C4-2B (cell line): Measurements from ENCODE around the gene MAP4K5.

Experiments
- H3K27ac ChIP-seq: fragments of 450-650 bp; 2 replicates; pipeline ENCODE4 v1.5.1; 2017
- CTCF ChIP-seq: fragments of 450-650 bp; conservative IDR thresholded peaks from 2 replicates; pipeline ENCODE4 v1.5.1; 2017; ENCODE audit warnings: mild to moderate bottlenecking
- ZFX ChIP-seq: fragments of 450-650 bp; IDR thresholded peaks from 2 replicates; pipeline ENCODE4 v1.6.1; 2017

The MAP4K5 gene

DNA sequence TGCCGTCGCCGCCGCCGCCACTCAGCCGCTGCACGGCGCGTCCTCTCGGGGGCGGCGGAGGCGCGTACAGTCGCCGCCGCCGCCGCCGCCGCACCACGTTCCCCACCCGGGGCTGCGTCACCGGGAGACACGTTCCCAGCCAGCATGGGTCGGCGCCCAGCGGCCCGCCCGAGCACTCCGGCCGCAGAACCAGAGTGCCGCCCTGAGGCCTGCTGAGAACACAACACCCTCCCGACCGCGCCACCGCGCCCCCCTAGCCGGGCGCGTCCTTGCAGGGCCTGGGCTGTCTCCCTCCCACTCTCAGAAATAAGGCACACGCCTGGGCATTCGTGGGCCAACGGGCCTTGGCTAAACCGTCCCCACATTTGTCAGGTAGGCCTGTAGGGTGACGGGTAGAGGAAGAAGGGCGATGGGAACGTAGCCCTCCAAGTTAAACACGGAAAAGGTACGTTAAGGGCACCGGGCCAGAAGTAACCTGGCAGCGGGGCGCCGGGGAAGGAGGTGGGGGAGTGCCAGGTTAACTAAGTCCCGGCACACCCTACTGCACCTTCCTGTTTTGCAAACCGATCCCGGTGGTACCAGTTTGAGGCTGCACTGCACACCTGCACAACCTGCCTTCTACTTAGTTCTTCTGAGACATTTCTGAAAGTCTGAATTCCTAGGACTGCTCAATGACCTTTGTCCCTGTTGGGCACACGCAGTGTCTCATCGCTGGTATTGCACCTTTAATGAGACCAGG lies at the start of gene MAP4K5:
MAP4K5 (minus strand) TSS at position 68 of the 739 bp plus-strand sequence. CDS start 520 bp downstream, outside the sequence.
- peak within 1 kb of the TSS; percentile 87 for H3K27ac ChIP-seq
- peak; percentile 99 for TF ChIP-seq CTCF
- no peak for TF ChIP-seq ZFX

DNA sequence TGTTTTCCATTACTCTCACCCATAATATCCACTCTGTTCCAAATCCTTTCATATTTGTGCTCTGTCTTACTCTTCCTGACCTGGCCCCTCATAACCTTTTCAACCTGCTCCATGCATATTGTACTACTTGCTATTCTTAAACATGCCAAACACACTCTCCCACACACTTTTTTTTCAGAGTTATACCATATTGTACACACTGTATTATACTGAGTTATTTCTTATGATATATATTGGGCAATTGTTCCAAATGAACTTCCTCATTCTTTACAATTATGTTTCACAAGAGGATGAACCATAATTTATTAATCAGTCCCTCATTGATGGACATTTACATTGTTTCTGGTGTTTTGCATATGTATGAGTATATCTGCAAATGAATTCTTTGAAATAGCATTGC lies 46.1 kb upstream of the MAP4K5 start:
- TF ChIP-seq ZFX (no peak), CTCF (no peak)

DNA sequence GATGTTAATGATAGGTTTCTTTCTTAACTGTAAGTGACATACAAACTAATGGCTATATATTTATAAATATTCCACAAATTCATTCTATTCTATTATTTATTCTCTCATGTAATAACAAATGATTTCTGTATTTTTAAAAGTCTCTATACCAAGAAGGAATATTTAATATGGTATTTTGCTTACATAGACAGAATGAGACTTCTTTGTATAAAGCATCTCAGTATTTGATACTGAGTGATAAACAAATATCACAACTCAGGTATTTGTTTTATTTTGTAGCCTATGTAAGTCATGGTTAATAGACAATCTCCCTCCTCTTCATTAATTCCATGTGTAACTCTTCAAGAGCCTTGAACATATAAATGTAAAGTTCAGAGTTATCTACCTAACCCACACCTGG lies 45.6 kb upstream of the MAP4K5 start:
- TF ChIP-seq ZFX (no peak), CTCF (no peak)

More for the DNA sequence above, 46.1 kb upstream of the MAP4K5 start:
- no peak overlapping the region for H3K27ac ChIP-seq

GRCh38 chr14:50575769-50576168 lies 43.4 kb upstream of the MAP4K5 start:
- TF ChIP-seq CTCF (no peak), ZFX (no peak)
- H3K27ac ChIP-seq = no peak overlapping the region

More for the DNA sequence above, 45.6 kb upstream of the MAP4K5 start:
- no peak overlapping the region for H3K27ac ChIP-seq

- H3K27ac ChIP-seq = no peak overlapping the region
- TF ChIP-seq CTCF = no peak
- TF ChIP-seq ZFX = no peak
These were observed 41.5 kb upstream of the MAP4K5 start for GRCh38 chr14:50573862-50574261.

- TF ChIP-seq ZFX (no peak), CTCF (no peak)
- H3K27ac ChIP-seq = no peak overlapping the region
These were observed 37.4 kb upstream of the MAP4K5 start for GRCh38 chr14:50569714-50570274.

DNA sequence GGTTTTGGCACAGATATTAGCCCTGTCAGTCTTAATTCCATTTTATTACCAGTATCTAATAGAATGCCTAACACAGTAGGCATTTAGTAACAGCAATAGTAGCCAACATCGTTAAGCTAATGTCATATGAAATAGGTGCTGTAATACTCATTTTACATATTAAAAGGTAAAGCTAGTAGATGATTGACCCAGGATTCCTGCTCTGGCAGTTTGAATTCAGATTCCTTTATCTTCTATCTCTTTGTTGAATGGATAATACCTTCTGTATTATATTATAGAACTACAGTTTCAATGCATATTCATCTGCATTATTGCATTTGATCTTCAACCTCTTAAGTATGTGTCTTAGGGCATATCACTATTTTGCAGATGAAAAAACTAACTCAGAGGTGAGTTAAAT lies 30.5 kb upstream of the MAP4K5 start:
- TF ChIP-seq ZFX = no peak
- no peak for TF ChIP-seq CTCF
- no peak overlapping the region for H3K27ac ChIP-seq
